ENCODE results near the gene IL1RAP.

GRCh38 chr3:190526787-190527762 lies 13.2 kb downstream of the IL1RAP start:
- no peak for TF ChIP-seq RAD21 (IDR thresholded peaks at IDR 0.05; ENCODE audit: low read depth)
- TF ChIP-seq TEAD4 (IDR thresholded peaks at IDR 0.05) = no peak

All from Ishikawa (cell line).